OCI-LY7 (cell line): ENCODE results near the gene C16orf54.
"Not testable (repeated sequence)": the region's sequence is repeated elsewhere in the genome, so short reads cannot be mapped to it uniquely, and the experiment has no call there.

ENCODE experiments used
- EZH2phosphoT487 ChIP-seq: fragments of 200-600 bp; sonication (generic); IDR thresholded peaks from 2 replicates; pipeline ENCODE4 v1.6.1; 2018; ENCODE audit warnings: low read depth, borderline replicate concordance, mild to moderate bottlenecking, mixed run types, antibody characterized with exemption, low read length, moderate library complexity, mixed read lengths
- TF ChIP-seq, protein P1 (sequence below): fragments of 200-600 bp; sonication (generic); conservative IDR thresholded peaks from 2 replicates; pipeline ENCODE4 v1.5.1; 2014; ENCODE audit warnings: mild to moderate bottlenecking, antibody characterized with exemption, low read length, moderate library complexity, mixed read lengths

DNA sequence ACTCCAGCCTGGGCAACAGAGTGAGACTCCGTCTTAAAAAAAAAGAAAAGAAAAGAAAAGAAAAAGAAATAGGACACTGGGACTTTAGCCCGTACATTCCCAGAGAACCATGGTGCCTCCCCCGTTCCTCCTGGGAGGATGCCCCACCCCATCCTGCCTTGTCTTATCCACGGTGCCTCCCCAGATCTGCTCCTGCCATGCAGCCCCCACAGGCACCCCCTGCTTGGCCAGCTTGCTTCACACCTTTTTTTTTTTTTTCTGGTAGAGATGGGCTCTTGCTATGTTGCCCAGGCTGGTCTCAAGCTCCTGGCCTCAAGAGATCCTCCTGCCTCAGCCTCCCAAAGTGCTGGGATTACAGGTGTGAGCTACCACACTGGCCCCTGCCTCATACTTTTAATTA is 728 bp upstream of the C16orf54 start:
- TF ChIP-seq, protein P1, sequence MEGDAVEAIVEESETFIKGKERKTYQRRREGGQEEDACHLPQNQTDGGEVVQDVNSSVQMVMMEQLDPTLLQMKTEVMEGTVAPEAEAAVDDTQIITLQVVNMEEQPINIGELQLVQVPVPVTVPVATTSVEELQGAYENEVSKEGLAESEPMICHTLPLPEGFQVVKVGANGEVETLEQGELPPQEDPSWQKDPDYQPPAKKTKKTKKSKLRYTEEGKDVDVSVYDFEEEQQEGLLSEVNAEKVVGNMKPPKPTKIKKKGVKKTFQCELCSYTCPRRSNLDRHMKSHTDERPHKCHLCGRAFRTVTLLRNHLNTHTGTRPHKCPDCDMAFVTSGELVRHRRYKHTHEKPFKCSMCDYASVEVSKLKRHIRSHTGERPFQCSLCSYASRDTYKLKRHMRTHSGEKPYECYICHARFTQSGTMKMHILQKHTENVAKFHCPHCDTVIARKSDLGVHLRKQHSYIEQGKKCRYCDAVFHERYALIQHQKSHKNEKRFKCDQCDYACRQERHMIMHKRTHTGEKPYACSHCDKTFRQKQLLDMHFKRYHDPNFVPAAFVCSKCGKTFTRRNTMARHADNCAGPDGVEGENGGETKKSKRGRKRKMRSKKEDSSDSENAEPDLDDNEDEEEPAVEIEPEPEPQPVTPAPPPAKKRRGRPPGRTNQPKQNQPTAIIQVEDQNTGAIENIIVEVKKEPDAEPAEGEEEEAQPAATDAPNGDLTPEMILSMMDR = not testable (repeated sequence)
- TF ChIP-seq EZH2phosphoT487 = not testable (repeated sequence)
